DOHH2 (cell line): Measurements from ENCODE around the gene HMGCLL1.

Source experiments
- H3F3A ChIP-seq: fragments of 200-600 bp; sonication (generic), shearing (Covaris generic); 2 replicates; pipeline ENCODE4 v1.6.0; 2016; ENCODE audit warnings: antibody characterized with exemption, mild to moderate bottlenecking; ENCODE audit not compliant: control insufficient read depth, insufficient read depth
- H3K27ac ChIP-seq: fragments of 200-600 bp; sonication (generic); 2 replicates; pipeline ENCODE4 v1.5.1; 2014; ENCODE audit warnings: low read depth, mild to moderate bottlenecking, low read length, moderate library complexity
- H3K27me3 ChIP-seq: fragments of 200-600 bp; sonication (generic); 2 replicates; pipeline ENCODE4 v1.6.1; 2014; ENCODE audit warnings: mild to moderate bottlenecking, low read length, mixed read lengths; ENCODE audit not compliant: control insufficient read depth
- H3K36me3 ChIP-seq: fragments of 200-600 bp; sonication (generic); 2 replicates; pipeline ENCODE4 v1.6.1; 2014; ENCODE audit warnings: mild to moderate bottlenecking, low read length, moderate library complexity, mixed read lengths; ENCODE audit not compliant: control insufficient read depth
- H3K4me1 ChIP-seq: fragments of 200-600 bp; sonication (generic); 2 replicates; pipeline ENCODE4 v1.6.1; 2014; ENCODE audit warnings: mild to moderate bottlenecking, low read length, mixed read lengths; ENCODE audit not compliant: control insufficient read depth
- H3K4me2 ChIP-seq: fragments of 200-600 bp; sonication (generic); 2 replicates; pipeline ENCODE4 v1.6.0; 2014; ENCODE audit warnings: mild to moderate bottlenecking, low read length, moderate library complexity
- H3K4me3 ChIP-seq: fragments of 200-600 bp; sonication (generic); 2 replicates; pipeline ENCODE4 v1.5.1; 2014; ENCODE audit warnings: mild to moderate bottlenecking, low read length, mixed read lengths
- H3K79me2 ChIP-seq: fragments of 200-600 bp; sonication (generic); 2 replicates; pipeline ENCODE4 v1.6.1; 2014; ENCODE audit warnings: mild to moderate bottlenecking, low read length, mixed read lengths; ENCODE audit not compliant: control insufficient read depth
- H3K9me2 ChIP-seq: fragments of 200-600 bp; sonication (generic); replicated peaks from 2 replicates; pipeline ENCODE4 v1.6.1; 2014; ENCODE audit warnings: mild to moderate bottlenecking, low read length, mixed read lengths; ENCODE audit not compliant: control insufficient read depth
- H3K9me3 ChIP-seq: fragments of 200-600 bp; sonication (generic); 2 replicates; pipeline ENCODE4 v1.6.1; 2014; ENCODE audit warnings: antibody characterized with exemption, low read length, mixed read lengths; ENCODE audit not compliant: control insufficient read depth, insufficient read depth
- H4K20me1 ChIP-seq: fragments of 200-600 bp; sonication (generic); 2 replicates; pipeline ENCODE4 v1.6.0; 2014; ENCODE audit warnings: low read depth, mild to moderate bottlenecking, antibody characterized with exemption, low read length, moderate library complexity; ENCODE audit not compliant: control insufficient read depth, insufficient read depth
- CTCF ChIP-seq: fragments of 200-600 bp; sonication (generic); IDR thresholded peaks from one replicate; pipeline ENCODE4 v1.5.1; 2014; ENCODE audit warnings: antibody characterized with exemption, mild to moderate bottlenecking, low read depth, low read length; ENCODE audit not compliant: poor library complexity, severe bottlenecking
- EZH2phosphoT487 ChIP-seq: fragments of 200-600 bp; sonication (generic); IDR thresholded peaks from 2 replicates; pipeline ENCODE4 v1.6.1; 2017; ENCODE audit warnings: borderline replicate concordance, mild to moderate bottlenecking, antibody characterized with exemption, low read length, moderate library complexity, mixed read lengths

Gene HMGCLL1

GRCh38 chr6:55469951-55470366 is 109.0 kb downstream of the HMGCLL1 start:
- Histone ChIP-seq H3K4me1 (no peaks in the 10 kb centered on the region), H3K4me3 (no peak overlapping the region), H3K36me3 (no peaks in the 10 kb centered on the region), H3K9me2 (no peaks in the 10 kb centered on the region), H4K20me1 (no peaks in the 10 kb centered on the region), H3F3A (no peaks in the 10 kb centered on the region), H3K9me3 (no peaks in the 10 kb centered on the region), H3K4me2 (no peak overlapping the region), H3K27ac (no peak overlapping the region), H3K79me2 (no peaks in the 10 kb centered on the region), H3K27me3 (no peaks in the 10 kb centered on the region)
- no peak for TF ChIP-seq CTCF
- no peak for TF ChIP-seq EZH2phosphoT487

GRCh38 chr6:55456016-55456415 is 123.0 kb downstream of the HMGCLL1 start:
- H3K4me3 ChIP-seq: no peak overlapping the region
- H3K27me3 ChIP-seq: no peaks in the 10 kb centered on the region
- H3K9me2 ChIP-seq: no peaks in the 10 kb centered on the region
- H4K20me1 ChIP-seq: no peaks in the 10 kb centered on the region
- no peaks in the 10 kb centered on the region for H3F3A ChIP-seq
- no peaks in the 10 kb centered on the region for H3K4me1 ChIP-seq
- no peaks in the 10 kb centered on the region for H3K9me3 ChIP-seq
- H3K36me3 ChIP-seq: no peaks in the 10 kb centered on the region
- TF ChIP-seq CTCF (no peak), EZH2phosphoT487 (no peak)
- H3K27ac ChIP-seq: no peak overlapping the region
- H3K79me2 ChIP-seq: no peaks in the 10 kb centered on the region
- no peak overlapping the region for H3K4me2 ChIP-seq

GRCh38 chr6:55450005-55450404 is 129.0 kb downstream of the HMGCLL1 start:
- Histone ChIP-seq H3K27ac (no peak overlapping the region), H3K79me2 (no peaks in the 10 kb centered on the region), H3K27me3 (no peaks in the 10 kb centered on the region), H3F3A (no peaks in the 10 kb centered on the region), H3K4me3 (no peak overlapping the region), H3K36me3 (no peaks in the 10 kb centered on the region), H3K4me2 (no peak overlapping the region), H3K9me3 (no peaks in the 10 kb centered on the region), H3K9me2 (no peaks in the 10 kb centered on the region), H4K20me1 (no peaks in the 10 kb centered on the region), H3K4me1 (no peaks in the 10 kb centered on the region)
- TF ChIP-seq CTCF (no peak), EZH2phosphoT487 (no peak)

GRCh38 chr6:55449225-55449624 is 129.8 kb downstream of the HMGCLL1 start:
- Histone ChIP-seq H3K9me2 (no peaks in the 10 kb centered on the region), H3K9me3 (no peaks in the 10 kb centered on the region), H3K4me2 (no peak overlapping the region), H3K36me3 (no peaks in the 10 kb centered on the region), H3K79me2 (no peaks in the 10 kb centered on the region), H3K4me1 (no peaks in the 10 kb centered on the region), H3K27ac (no peak overlapping the region), H3F3A (no peaks in the 10 kb centered on the region), H3K27me3 (no peaks in the 10 kb centered on the region), H4K20me1 (no peaks in the 10 kb centered on the region), H3K4me3 (no peak overlapping the region)
- TF ChIP-seq EZH2phosphoT487 (no peak), CTCF (no peak)
